ENCODE results near the gene MYOZ3. TPM values are rescaled to one million over a fixed set of nuclear protein-coding genes. Genes with fewer than 3 reads are reported as not detected.

MYOZ3 gene
- total RNA-seq, 1 experiment from 2014 or later, result 1.7 TPM

GRCh38 chr5:150700594-150701377 lies 39.7 kb downstream of the MYOZ3 start, which contains the start of gene RBM22:
Gene RBM22, minus strand, starts transcription at chr5:150701062. Its CDS starts 77 bp downstream, at chr5:150700985.
- Histone ChIP-seq H3K27me3 (ENCODE audit: control insufficient read depth, insufficient read depth, low read length) (no peaks in the 10 kb centered on the region), H3K4me3 (ENCODE audit: low read depth in 2 of 2, low read length in 2 of 2) (peak within 1 kb of the TSS; percentile 89 to 98), H3K4me1 (ENCODE audit: control insufficient read depth, insufficient read depth, low read length) (peaks cover 14% of the 10 kb centered on the region), H3K27ac (ENCODE audit: low read length) (peak within 1 kb of the TSS; percentile 90), H3K36me3 (ENCODE audit: control insufficient read depth, insufficient read depth, low read length) (peaks cover 25% of the 10 kb centered on the region), H3K9me3 (ENCODE audit: control insufficient read depth, insufficient read depth, low read depth, low read length) (no peaks in the 10 kb centered on the region)
- intact Hi-C loops (cut with micrococcal nuclease; ENCODE audit: unreplicated experiment), result loop anchor here (5.0 kb wide), 1 partner anchor 138 kb away; no protein-coding TSS in a partner anchor
- in situ Hi-C loops (cut with HindIII; ENCODE audit: low pct_unique_long_range_greater_than_20kb, low sequenced_read_pairs), result no loop called here
- BruUV-seq (replicated peaks), result no TSS peak
- ATAC-seq (peak; percentile 98), DNase-seq (ENCODE audit: low read depth, low spot score) (peak; percentile 62)
- TF ChIP-seq CTCF (IDR thresholded peaks at IDR 0.05), result peak; percentile 82
- peak; percentile 51; the same call in 1 of the 2 replicates for TF ChIP-seq SIN3A (IDR thresholded peaks at IDR 0.05; ENCODE audit: borderline replicate concordance, insufficient read depth, low read depth, low read length)
- 0 out of 4 replicates have a peak, but pooled peaks of 1 of the 2 experiments have one; percentile 9 for TF ChIP-seq REST (IDR thresholded peaks at IDR 0.05; ENCODE audit: insufficient read depth in 1 of 2, low read depth in 2 of 2, low read length in 1 of 2)
- peak; percentile 84; the same call in 1 of the 2 replicates for TF ChIP-seq POLR2AphosphoS5 (IDR thresholded peaks at IDR 0.05; ENCODE audit: low read depth, low read length)
- peak; percentile 54; the same call in 1 of the 2 replicates for TF ChIP-seq TCF7L2 (IDR thresholded peaks at IDR 0.05; ENCODE audit: low read depth, low read length)
- CTCF ChIA-PET, result interaction anchor here (0.6 to 1.2 kb wide), 4 partner anchors 78 to 146 kb away, joined by 3 to 4 read pairs (median 3); partner anchors contain the start of genes IRGM and SMIM3
- POLR2A ChIA-PET, result interaction anchor here (0.6 kb wide), 1 partner anchor 29 kb away, joined by 13 read pairs; no protein-coding TSS in a partner anchor

GRCh38 chr5:150703762-150704161 lies 42.7 kb downstream of the MYOZ3 start:
- DNase-seq (ENCODE audit: low read depth, low spot score), result no peak
- BruUV-seq (replicated peaks), result no TSS peak
- Histone ChIP-seq H3K27ac (ENCODE audit: low read length) (no peak overlapping the region), H3K27me3 (ENCODE audit: control insufficient read depth, insufficient read depth, low read length) (no peaks in the 10 kb centered on the region), H3K4me3 (ENCODE audit: low read depth in 2 of 2, low read length in 2 of 2) (no peak overlapping the region), H3K4me1 (ENCODE audit: control insufficient read depth, insufficient read depth, low read length) (peaks cover 14% of the 10 kb centered on the region), H3K36me3 (ENCODE audit: control insufficient read depth, insufficient read depth, low read length) (0 out of 2 replicates have a peak, but pooled peaks cover 4% of the 10 kb centered on the region), H3K9me3 (ENCODE audit: control insufficient read depth, insufficient read depth, low read depth, low read length) (no peaks in the 10 kb centered on the region)
- POLR2A ChIA-PET, result no interaction called here
- in situ Hi-C loops (cut with HindIII; ENCODE audit: low pct_unique_long_range_greater_than_20kb, low sequenced_read_pairs), result no loop called here
- TF ChIP-seq POLR2AphosphoS5 (IDR thresholded peaks at IDR 0.05; ENCODE audit: low read depth, low read length) (no peak), SIN3A (IDR thresholded peaks at IDR 0.05; ENCODE audit: borderline replicate concordance, insufficient read depth, low read depth, low read length) (no peak)
- ATAC-seq, result no peak
- intact Hi-C loops (cut with micrococcal nuclease; ENCODE audit: unreplicated experiment), result loop anchor here (5.0 kb wide), 1 partner anchor 141 kb away; no protein-coding TSS in a partner anchor
- CTCF ChIA-PET, result no interaction called here
